GM21360 (cell line): ENCODE measurements around the gene MICU1.
"Not testable (repeated sequence)": the region's sequence is repeated elsewhere in the genome, so short reads cannot be mapped to it uniquely, and the experiment has no call there.

Experiments used
- ATAC-seq: cut with Tn5 transposase; IDR thresholded peaks from one replicate; pipeline ENCODE4 v1.9.1; 2021; ENCODE audit warnings: mild to moderate bottlenecking, moderate library complexity; ENCODE audit not compliant: unreplicated experiment

MICU1 gene

GRCh38 chr10:72459301-72459700 lies 166.6 kb downstream of the MICU1 start:
- ATAC-seq, result no peak

- no peak for ATAC-seq
These were observed 169.8 kb downstream of the MICU1 start for GRCh38 chr10:72455889-72456595.

GRCh38 chr10:72449941-72450441 lies 175.9 kb downstream of the MICU1 start:
- ATAC-seq, result no peak

GRCh38 chr10:72445851-72446250 lies 180.0 kb downstream of the MICU1 start:
- no peak for ATAC-seq

GRCh38 chr10:72442969-72443368 lies 182.9 kb downstream of the MICU1 start:
- not testable (repeated sequence) for ATAC-seq

- no peak for ATAC-seq
These were observed 190.3 kb downstream of the MICU1 start for GRCh38 chr10:72435570-72435969.

GRCh38 chr10:72430936-72431335 lies 194.9 kb downstream of the MICU1 start:
- not testable (repeated sequence) for ATAC-seq

GRCh38 chr10:72429931-72430330 lies 195.9 kb downstream of the MICU1 start:
- ATAC-seq, result no peak

- no peak for ATAC-seq
These were observed 198.9 kb downstream of the MICU1 start for GRCh38 chr10:72426986-72427385.

- ATAC-seq, result no peak
These were observed 200.7 kb downstream of the MICU1 start for GRCh38 chr10:72425133-72425532.

GRCh38 chr10:72424561-72424960 lies 201.3 kb downstream of the MICU1 start:
- ATAC-seq, result no peak

- no peak for ATAC-seq
These were observed 202.5 kb downstream of the MICU1 start for GRCh38 chr10:72423426-72423825.

- ATAC-seq, result no peak
These were observed 203.9 kb downstream of the MICU1 start for GRCh38 chr10:72421885-72422540.

GRCh38 chr10:72419241-72419640 lies 206.6 kb downstream of the MICU1 start:
- ATAC-seq, result no peak

GRCh38 chr10:72418679-72419078 lies 207.2 kb downstream of the MICU1 start:
- no peak for ATAC-seq

- no peak for ATAC-seq
These were observed 207.9 kb downstream of the MICU1 start for GRCh38 chr10:72417971-72418370.

GRCh38 chr10:72416661-72417060 lies 209.2 kb downstream of the MICU1 start:
- no peak for ATAC-seq

- no peak for ATAC-seq
These were observed 211.2 kb downstream of the MICU1 start for GRCh38 chr10:72414642-72415041.

- ATAC-seq, result no peak
These were observed 216.7 kb downstream of the MICU1 start for GRCh38 chr10:72409167-72409566.

GRCh38 chr10:72407927-72408600 lies 217.8 kb downstream of the MICU1 start:
- no peak for ATAC-seq

- ATAC-seq, result no peak
These were observed 218.4 kb downstream of the MICU1 start for GRCh38 chr10:72407471-72407870.

- ATAC-seq, result not testable (repeated sequence)
These were observed 230.3 kb downstream of the MICU1 start for GRCh38 chr10:72395581-72395980.
